Urinary bladder (tissue), 4 donors: ENCODE data around the gene DPH2. TPM values are rescaled to one million over a fixed set of nuclear protein-coding genes. Genes with fewer than 3 reads are reported as not detected.

Source experiments
- DNase-seq: peaks from one replicate; pipeline ENCODE4 v3.0.0-alpha.2; 2015; ENCODE audit errors: extremely low spot score
- H3K27ac ChIP-seq: one replicate; pipeline ENCODE4 v1.5.1; 2013; ENCODE audit warnings: low read depth, mild to moderate bottlenecking, moderate library complexity
- H3K36me3 ChIP-seq: one replicate; pipeline ENCODE4 v1.6.1; 2013; ENCODE audit warnings: mild to moderate bottlenecking, moderate library complexity; ENCODE audit not compliant: insufficient read depth
- H3K4me1 ChIP-seq: one replicate; pipeline ENCODE4 v1.6.1; 2013; ENCODE audit warnings: mild to moderate bottlenecking, moderate library complexity; ENCODE audit not compliant: insufficient read depth
- H3K4me3 ChIP-seq: one replicate; pipeline ENCODE4 v1.5.1; 2013; ENCODE audit warnings: low read depth, low read length
- WGBS: extraction: QIAGEN DNeasy Blood & Tissue Kit; methylation state at CpG from one replicate; pipeline ENCODE4 v1.1.7; 2013; 5-methylcytosine and 5-hydroxymethylcytosine counted together
- polyA plus RNA-seq: library from polyadenylated mRNA; stranded (reverse); fragments of 200-250 nt; gene quantifications from one replicate; pipeline ENCODE4 v1.2.3, GENCODE V29; 2013
- total RNA-seq: library from RNA; depleted of rRNA; stranded (reverse); fragments of >200 nt; gene quantifications from one replicate; pipeline ENCODE4 v1.2.3, GENCODE V29; 2014
- donor health status: healthy with polysubstance abuse.
- donor health status: healthy.

DPH2 gene
- total RNA-seq (7.8 TPM), polyA plus RNA-seq (21.7 TPM)

GRCh38 chr1:43969746-43970466 is at the start of gene DPH2:
Gene DPH2, plus strand, starts transcription at chr1:43970010. Its CDS starts 166 bp downstream, at chr1:43970176.
- under 1% methylated on average over 47 of the region's 47 CpGs for WGBS
- no peak within 1 kb of the TSS for H3K27ac ChIP-seq

GRCh38 chr1:43921022-43921421 is 48.8 kb upstream of the DPH2 start:
- Histone ChIP-seq H3K4me1 (no peaks in the 10 kb centered on the region), H3K27ac (no peak overlapping the region), H3K4me3 (no peak overlapping the region), H3K36me3 (no peaks in the 10 kb centered on the region)
- no peak for DNase-seq
- 93% methylated on average over 6 of the region's 6 CpGs for WGBS

More at GRCh38 chr1:43969746-43970466, at the start of gene DPH2:
- Histone ChIP-seq H3K4me3 (peak within 1 kb of the TSS; percentile 71), H3K4me1 (no peaks in the 10 kb centered on the region), H3K36me3 (no peaks in the 10 kb centered on the region)
- peak; percentile 94 for DNase-seq

- H3K4me3 ChIP-seq, result no peak overlapping the region
- H3K36me3 ChIP-seq, result no peaks in the 10 kb centered on the region
- 84% methylated on average over 4 of the region's 4 CpGs for WGBS
- no peak overlapping the region for H3K27ac ChIP-seq
- DNase-seq, result no peak
- H3K4me1 ChIP-seq, result no peaks in the 10 kb centered on the region
Observed at GRCh38 chr1:43924516-43924915, 45.3 kb upstream of the DPH2 start.

- no peak overlapping the region for H3K27ac ChIP-seq
- WGBS, result 94% methylated on average over 9 of the region's 9 CpGs
- H3K36me3 ChIP-seq, result no peaks in the 10 kb centered on the region
- DNase-seq, result no peak
- no peaks in the 10 kb centered on the region for H3K4me1 ChIP-seq
- no peak overlapping the region for H3K4me3 ChIP-seq
Observed at GRCh38 chr1:43925846-43926245, 44.0 kb upstream of the DPH2 start.

- no peak for DNase-seq
- no peak overlapping the region for H3K4me3 ChIP-seq
- 93% methylated on average over 10 of the region's 10 CpGs for WGBS
Observed at GRCh38 chr1:43930168-43930948, 39.5 kb upstream of the DPH2 start.

GRCh38 chr1:43930949-43931275 is 38.9 kb upstream of the DPH2 start:
- no peak overlapping the region for H3K4me3 ChIP-seq
- DNase-seq, result no peak
- H3K27ac ChIP-seq, result no peak overlapping the region
- 67% methylated on average over 4 of the region's 4 CpGs for WGBS
- H3K4me1 ChIP-seq, result no peaks in the 10 kb centered on the region
- no peaks in the 10 kb centered on the region for H3K36me3 ChIP-seq

More at GRCh38 chr1:43930168-43930948, 39.5 kb upstream of the DPH2 start:
- H3K4me1 ChIP-seq, result no peaks in the 10 kb centered on the region
- H3K36me3 ChIP-seq, result no peaks in the 10 kb centered on the region
- no peak overlapping the region for H3K27ac ChIP-seq

GRCh38 chr1:43931711-43932660 is 37.8 kb upstream of the DPH2 start:
- WGBS, result 92% methylated on average over 13 of the region's 13 CpGs
- no peak overlapping the region for H3K4me3 ChIP-seq
- H3K36me3 ChIP-seq, result no peaks in the 10 kb centered on the region
- H3K27ac ChIP-seq, result no peak overlapping the region
- H3K4me1 ChIP-seq, result no peaks in the 10 kb centered on the region
- DNase-seq, result no peak

- H3K4me1 ChIP-seq, result no peaks in the 10 kb centered on the region
- WGBS, result 29% methylated on average over 8 of the region's 8 CpGs
- DNase-seq, result no peak
- H3K36me3 ChIP-seq, result no peaks in the 10 kb centered on the region
- H3K27ac ChIP-seq, result no peak overlapping the region
- no peak overlapping the region for H3K4me3 ChIP-seq
Observed at GRCh38 chr1:43932786-43933385, 36.9 kb upstream of the DPH2 start.

GRCh38 chr1:43933386-43934100 is 36.3 kb upstream of the DPH2 start, which contains the start of gene ARTN:
Gene ARTN, plus strand, starts transcription at chr1:43933801. Its CDS starts 1,856 bp downstream, at chr1:43935657.
- Histone ChIP-seq H3K27ac (no peak within 1 kb of the TSS), H3K4me3 (peak within 1 kb of the TSS; percentile 22), H3K36me3 (no peaks in the 10 kb centered on the region), H3K4me1 (no peaks in the 10 kb centered on the region)
- peak; percentile 31 for DNase-seq
- WGBS, result 4% methylated on average over 42 of the region's 42 CpGs

- no peak for DNase-seq
- H3K36me3 ChIP-seq, result no peaks in the 10 kb centered on the region
- no peak overlapping the region for H3K4me3 ChIP-seq
- WGBS, result 35% methylated on average over 13 of the region's 13 CpGs
- H3K4me1 ChIP-seq, result no peaks in the 10 kb centered on the region
- no peak overlapping the region for H3K27ac ChIP-seq
Observed at GRCh38 chr1:43934101-43934985, 35.5 kb upstream of the DPH2 start.

GRCh38 chr1:43934986-43935324 is 34.9 kb upstream of the DPH2 start:
- no peak overlapping the region for H3K4me3 ChIP-seq
- no peak overlapping the region for H3K27ac ChIP-seq
- H3K4me1 ChIP-seq, result no peaks in the 10 kb centered on the region
- WGBS, result 42% methylated on average over 5 of the region's 5 CpGs
- H3K36me3 ChIP-seq, result no peaks in the 10 kb centered on the region
- DNase-seq, result no peak
